HepG2 (cell line): ENCODE results near the gene PSMB10. TPM values are rescaled to one million over a fixed set of nuclear protein-coding genes. Genes with fewer than 3 reads are reported as not detected.

ENCODE experiments used
- ATF6 ChIP-seq: sonication (generic); formaldehyde crosslinking; conservative IDR thresholded peaks from 2 replicates; pipeline ENCODE4 v1.4.0; 2020; ENCODE audit warnings: missing genetic modification reagents
- GMEB2 ChIP-seq: IDR thresholded peaks from 2 replicates; pipeline ENCODE4 v1.6.1; 2016; ENCODE audit warnings: missing biosample characterization, missing genetic modification reagents, low read depth
- LCORL ChIP-seq, 2 experiments: fragments of 450-650 bp in 1 of 2; sonication (generic) in 1 of 2; formaldehyde crosslinking in 1 of 2; IDR thresholded peaks; 2 replicates each; pipeline versions ENCODE4 v1.5.0 to v1.6.1; 2017 to 2020; ENCODE audit warnings: antibody characterized with exemption in 1 of 2, missing genetic modification reagents in 1 of 2
- MIXL1 ChIP-seq: IDR thresholded peaks from 2 replicates; pipeline ENCODE4 v1.6.1; 2016
- RBM22 ChIP-seq: fragments of 200-400 bp; formaldehyde crosslinking; optimal IDR thresholded peaks from 2 replicates; pipeline ENCODE3; 2017; ENCODE audit warnings: mild to moderate bottlenecking, low read length, moderate library complexity
- SYNCRIP ChIP-seq: fragments of 200-400 bp; formaldehyde crosslinking; IDR thresholded peaks from 2 replicates; pipeline ENCODE4 v1.6.1; 2018; ENCODE audit warnings: mild to moderate bottlenecking, low read depth, low read length; ENCODE audit not compliant: insufficient read depth
- TERF1 ChIP-seq: sonication (generic); formaldehyde crosslinking; IDR thresholded peaks from 2 replicates; pipeline ENCODE4 v1.8.0; 2022; ENCODE audit warnings: mild to moderate bottlenecking, missing genetic modification reagents, moderate library complexity
- ZNF296 ChIP-seq: sonication (generic); formaldehyde crosslinking; conservative IDR thresholded peaks from 2 replicates; pipeline ENCODE4 v1.5.0; 2020; ENCODE audit warnings: mild to moderate bottlenecking, missing genetic modification reagents
- ZNF446 ChIP-seq: sonication (generic); formaldehyde crosslinking; IDR thresholded peaks from 2 replicates; pipeline ENCODE4 v1.5.0; 2020; ENCODE audit warnings: mild to moderate bottlenecking, missing genetic modification reagents
- ZNF558 ChIP-seq: sonication (generic); formaldehyde crosslinking; IDR thresholded peaks from 2 replicates; pipeline ENCODE4 v1.9.0; 2022; ENCODE audit warnings: mild to moderate bottlenecking, missing genetic modification reagents, borderline replicate concordance
- ZNF737 ChIP-seq: sonication (generic); formaldehyde crosslinking; IDR thresholded peaks from 2 replicates; pipeline ENCODE4 v1.5.0; 2020; ENCODE audit warnings: missing genetic modification reagents, mild to moderate bottlenecking, borderline replicate concordance
- polyA plus RNA-seq, 8 experiments: library from polyadenylated mRNA; depleted of rRNA in 3 of 8; stranded (reverse) in 7 of 8; unstranded in 1 of 8; fragments of >200 nt; fragmentation: Illumina TruSeq in 4 of 8; extraction: Trizol in 4 of 8; gene quantifications; 2 replicates each; pipeline versions ENCODE4 v1.2.1 to v1.2.3, GENCODE V29; 2011 to 2016; ENCODE audit warnings: low read depth in 4 of 8, missing spikeins in 1 of 8, mixed read lengths in 1 of 8; ENCODE audit not compliant: insufficient read depth in 1 of 8
- total RNA-seq, 5 experiments: library from RNA; depleted of rRNA; stranded (reverse); fragments of >200 nt; fragmentation: Illumina TruSeq; extraction: Trizol; gene quantifications; 2 replicates each; pipeline ENCODE4 v1.2.3, GENCODE V29; 2016; ENCODE audit warnings: low read depth in 1 of 5

Gene PSMB10
- total and polyA plus RNA-seq, 2 of the 13 experiments (the other 11 are each of a cell fraction or from before 2014, with no cell fraction given), result 12.7 to 65.9 TPM

GRCh38 chr16:67893743-67894399 is 42.8 kb downstream of the PSMB10 start (continued):
- TF ChIP-seq LCORL (IDR thresholded peaks at IDR 0.05) (no peak), LCORL (CRISPR knock-in tag; IDR thresholded peaks at IDR 0.05) (peak; percentile 65; the same call in 1 of the 2 replicates), RBM22 (no peak), ZNF558 (CRISPR knock-in tag) (peak; percentile 49; the same call in 1 of the 2 replicates), ZNF296 (peak; percentile 48; the same call in 1 of the 2 replicates), MIXL1 (CRISPR knock-in tag) (0 out of 2 replicates have a peak, but pooled peaks have one; percentile 9), TERF1 (CRISPR knock-in tag) (0 out of 2 replicates have a peak, but pooled peaks have one; percentile 26), SYNCRIP (no peak), ZNF446 (0 out of 2 replicates have a peak, but pooled peaks have one; percentile 5), ZNF737 (CRISPR knock-in tag) (peak; percentile 56; the same call in 1 of the 2 replicates), ATF6 (CRISPR knock-in tag) (no peak), GMEB2 (no peak)
